Liver (tissue), 9 donors: ENCODE results near the gene ZMYND11. TPM values are rescaled to one million over a fixed set of nuclear protein-coding genes. Genes with fewer than 3 reads are reported as not detected.

Experiments
- DNase-seq: peaks from one replicate; pipeline ENCODE4 v3.0.0-alpha.2; 2017; ENCODE audit warnings: low spot score
- H3K27ac ChIP-seq, 2 donors: one replicate each; pipeline ENCODE4 v1.7.0; 2013; ENCODE audit warnings: inconsistent platforms in 2 of 2, low read length in 2 of 2, control low read depth in 1 of 2, low read depth in 1 of 2, mild to moderate bottlenecking in 1 of 2
- H3K27me3 ChIP-seq, 4 donors: one replicate each; pipeline versions ENCODE4 v1.6.1 to v1.7.0; 2013; ENCODE audit warnings: low read length in 3 of 4, inconsistent platforms in 1 of 4, mild to moderate bottlenecking in 1 of 4, moderate library complexity in 1 of 4; ENCODE audit not compliant: control insufficient read depth in 4 of 4, insufficient read depth in 4 of 4
- H3K36me3 ChIP-seq, 4 donors: one replicate each; pipeline versions ENCODE4 v1.6.1 to v1.7.0; 2013; ENCODE audit warnings: low read length in 3 of 4, mild to moderate bottlenecking in 3 of 4, low read depth in 1 of 4, moderate library complexity in 1 of 4; ENCODE audit not compliant: control insufficient read depth in 4 of 4, insufficient read depth in 3 of 4
- H3K4me1 ChIP-seq, 4 donors: one replicate each; pipeline versions ENCODE4 v1.6.1 to v1.7.0; 2013; ENCODE audit warnings: low read length in 3 of 4, mild to moderate bottlenecking in 3 of 4, moderate library complexity in 1 of 4; ENCODE audit not compliant: control insufficient read depth in 4 of 4, insufficient read depth in 4 of 4
- H3K4me3 ChIP-seq, 3 donors: one replicate each; pipeline versions ENCODE4 v1.6.1 to v1.7.0; 2013; ENCODE audit warnings: low read length in 3 of 3, control low read depth in 1 of 3, low read depth in 1 of 3, mild to moderate bottlenecking in 1 of 3
- H3K9ac ChIP-seq, 2 donors: one replicate each; pipeline ENCODE4 v1.7.0; 2013; ENCODE audit warnings: low read length in 2 of 2, mild to moderate bottlenecking in 2 of 2, moderate library complexity in 2 of 2, control low read depth in 1 of 2, low read depth in 1 of 2
- H3K9me3 ChIP-seq, 4 donors: one replicate each; pipeline versions ENCODE4 v1.6.1 to v1.7.0; 2013; ENCODE audit warnings: low read length in 3 of 4; ENCODE audit not compliant: control insufficient read depth in 4 of 4
- FOXA1 ChIP-seq: IDR thresholded peaks from 2 replicates; pipeline ENCODE4 v1.6.1; 2016; ENCODE audit warnings: antibody characterized with exemption
- FOXA2 ChIP-seq: IDR thresholded peaks from 2 replicates; pipeline ENCODE4 v1.6.1; 2016; ENCODE audit warnings: antibody characterized with exemption
- HNF4A ChIP-seq, 2 donors: conservative IDR thresholded peaks; 2 replicates each; pipeline ENCODE4 v1.6.1; 2016; ENCODE audit warnings: antibody characterized with exemption in 2 of 2, mild to moderate bottlenecking in 2 of 2
- JUND ChIP-seq, 2 donors: IDR thresholded peaks; 2 replicates each; pipeline ENCODE4 v1.6.1; 2016; ENCODE audit warnings: antibody characterized with exemption in 2 of 2
- NR2F2 ChIP-seq: IDR thresholded peaks from 2 replicates; pipeline ENCODE4 v1.6.1; 2016; ENCODE audit warnings: antibody characterized with exemption
- RAD21 ChIP-seq, 2 donors: IDR thresholded peaks; 2 replicates each; pipeline ENCODE4 v1.6.1; 2016; ENCODE audit warnings: antibody characterized with exemption in 2 of 2, mild to moderate bottlenecking in 2 of 2
- RXRA ChIP-seq, 2 donors: IDR thresholded peaks; 2 replicates each; pipeline ENCODE4 v1.6.1; 2017 to 2018; ENCODE audit warnings: antibody characterized with exemption in 2 of 2, mild to moderate bottlenecking in 1 of 2
- SP1 ChIP-seq: IDR thresholded peaks from 2 replicates; pipeline ENCODE4 v1.6.1; 2018; ENCODE audit warnings: antibody characterized with exemption, mild to moderate bottlenecking
- TAF1 ChIP-seq: conservative IDR thresholded peaks from 2 replicates; pipeline ENCODE4 v1.6.1; 2016; ENCODE audit warnings: antibody characterized with exemption, mild to moderate bottlenecking
- YY1 ChIP-seq: IDR thresholded peaks from 2 replicates; pipeline ENCODE4 v1.6.1; 2016; ENCODE audit warnings: antibody characterized with exemption, mild to moderate bottlenecking
- WGBS: extraction: QIAGEN DNeasy Blood & Tissue Kit; methylation state at CpG from one replicate; pipeline ENCODE4 v1.1.7; 2013; 5-methylcytosine and 5-hydroxymethylcytosine counted together
- polyA plus RNA-seq, 2 donors: library from polyadenylated mRNA; stranded (reverse) in 1 of 2; unstranded in 1 of 2; fragments of 200-250 nt in 1 of 2; fragments of >200 nt in 1 of 2; fragmentation: Nextera tagmentation in 1 of 2; extraction: Ambion mirVana in 1 of 2; gene quantifications; one replicate each; pipeline versions ENCODE4 v1.2.1 to v1.2.3, GENCODE V29; 2013 to 2015
- total RNA-seq, 2 donors: library from RNA; depleted of rRNA; stranded (reverse); fragments of >200 nt; gene quantifications; one replicate each; pipeline ENCODE4 v1.2.3, GENCODE V29; 2014
- TF ChIP-seq, protein P1 (sequence below): IDR thresholded peaks from 2 replicates; pipeline ENCODE4 v1.6.1; 2016; ENCODE audit warnings: antibody characterized with exemption, mild to moderate bottlenecking
- TF ChIP-seq, protein P2 (sequence below): IDR thresholded peaks from 2 replicates; pipeline ENCODE4 v1.6.1; 2016; ENCODE audit warnings: antibody characterized with exemption
- TF ChIP-seq, protein P3 (sequence below): IDR thresholded peaks from 2 replicates; pipeline ENCODE4 v1.6.1; 2016; ENCODE audit warnings: antibody characterized with exemption
- donor health status: healthy.
- donor health status: healthy.
- donor health status: healthy.
- donor health status: healthy.
- donor health status: healthy.

ZMYND11 gene
- total and polyA plus RNA-seq, 4 donors: 13.2 to 34.3 (median 16.9) TPM

DNA sequence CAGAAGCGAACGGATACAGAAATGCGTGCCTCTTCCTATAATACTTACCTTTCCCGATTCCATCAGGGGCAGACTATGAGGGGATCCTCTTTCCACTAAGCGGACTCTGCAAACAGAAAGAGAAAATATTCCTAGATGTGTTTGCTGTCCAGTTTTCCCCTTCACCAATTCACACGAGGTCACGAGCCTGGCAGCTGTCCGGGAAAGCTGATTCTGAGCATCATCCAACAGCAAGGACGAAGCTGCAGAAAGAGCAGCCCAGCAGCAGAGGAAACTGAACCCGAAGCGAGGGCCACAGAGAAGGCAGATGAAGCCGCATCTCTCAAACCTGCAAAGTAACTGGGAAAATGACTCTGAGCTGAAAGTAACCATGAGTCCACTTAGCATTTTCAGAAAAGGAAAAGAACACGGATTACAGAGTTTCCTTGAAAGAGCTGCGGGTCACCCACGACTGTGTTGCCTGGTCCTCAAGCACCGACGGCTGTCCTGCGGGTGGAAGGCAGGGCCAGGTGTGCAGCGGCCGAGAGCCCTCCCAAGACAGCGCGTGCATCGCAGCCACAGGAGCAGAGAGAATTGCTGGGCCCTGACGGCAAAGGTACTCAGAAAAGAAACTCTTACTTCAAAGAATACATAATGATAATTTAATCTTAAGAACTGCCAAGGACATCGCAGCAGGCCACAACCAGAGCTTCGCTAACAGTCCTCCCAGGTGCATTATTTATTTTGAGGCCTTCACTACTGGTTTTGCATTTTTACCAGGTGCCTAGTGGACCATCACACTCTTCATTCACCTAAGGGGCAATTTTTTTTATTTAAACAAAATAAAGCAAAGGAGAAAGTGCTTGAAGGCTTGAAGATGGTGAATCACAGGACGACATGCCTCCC is 153.3 kb downstream of the ZMYND11 start:
- Histone ChIP-seq H3K9me3 (no peaks in the 10 kb centered on the region), H3K36me3 (peaks cover 1 to 52% (median 18%) of the 10 kb centered on the region in 4 donors), H3K9ac (no peak overlapping the region), H3K27ac (no peak overlapping the region), H3K4me3 (no peak overlapping the region), H3K4me1 (no peaks in the 10 kb centered on the region), H3K27me3 (no peaks in the 10 kb centered on the region)
- 94% methylated on average over 27 of the region's 27 CpGs for WGBS
- DNase-seq: no peak
- TF ChIP-seq SP1: no peak
- TF ChIP-seq RAD21 (IDR thresholded peaks at IDR 0.05): no peak
- TF ChIP-seq RXRA (IDR thresholded peaks at IDR 0.05): no peak
- TF ChIP-seq, protein P1, sequence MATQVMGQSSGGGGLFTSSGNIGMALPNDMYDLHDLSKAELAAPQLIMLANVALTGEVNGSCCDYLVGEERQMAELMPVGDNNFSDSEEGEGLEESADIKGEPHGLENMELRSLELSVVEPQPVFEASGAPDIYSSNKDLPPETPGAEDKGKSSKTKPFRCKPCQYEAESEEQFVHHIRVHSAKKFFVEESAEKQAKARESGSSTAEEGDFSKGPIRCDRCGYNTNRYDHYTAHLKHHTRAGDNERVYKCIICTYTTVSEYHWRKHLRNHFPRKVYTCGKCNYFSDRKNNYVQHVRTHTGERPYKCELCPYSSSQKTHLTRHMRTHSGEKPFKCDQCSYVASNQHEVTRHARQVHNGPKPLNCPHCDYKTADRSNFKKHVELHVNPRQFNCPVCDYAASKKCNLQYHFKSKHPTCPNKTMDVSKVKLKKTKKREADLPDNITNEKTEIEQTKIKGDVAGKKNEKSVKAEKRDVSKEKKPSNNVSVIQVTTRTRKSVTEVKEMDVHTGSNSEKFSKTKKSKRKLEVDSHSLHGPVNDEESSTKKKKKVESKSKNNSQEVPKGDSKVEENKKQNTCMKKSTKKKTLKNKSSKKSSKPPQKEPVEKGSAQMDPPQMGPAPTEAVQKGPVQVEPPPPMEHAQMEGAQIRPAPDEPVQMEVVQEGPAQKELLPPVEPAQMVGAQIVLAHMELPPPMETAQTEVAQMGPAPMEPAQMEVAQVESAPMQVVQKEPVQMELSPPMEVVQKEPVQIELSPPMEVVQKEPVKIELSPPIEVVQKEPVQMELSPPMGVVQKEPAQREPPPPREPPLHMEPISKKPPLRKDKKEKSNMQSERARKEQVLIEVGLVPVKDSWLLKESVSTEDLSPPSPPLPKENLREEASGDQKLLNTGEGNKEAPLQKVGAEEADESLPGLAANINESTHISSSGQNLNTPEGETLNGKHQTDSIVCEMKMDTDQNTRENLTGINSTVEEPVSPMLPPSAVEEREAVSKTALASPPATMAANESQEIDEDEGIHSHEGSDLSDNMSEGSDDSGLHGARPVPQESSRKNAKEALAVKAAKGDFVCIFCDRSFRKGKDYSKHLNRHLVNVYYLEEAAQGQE: no peak
- TF ChIP-seq TAF1: no peak
- no peak for TF ChIP-seq HNF4A (conservative IDR thresholded peaks at IDR 0.05)
- no peak for TF ChIP-seq YY1
- no peak for TF ChIP-seq JUND (IDR thresholded peaks at IDR 0.05)
- TF ChIP-seq NR2F2: no peak
- TF ChIP-seq FOXA2: no peak

DNA sequence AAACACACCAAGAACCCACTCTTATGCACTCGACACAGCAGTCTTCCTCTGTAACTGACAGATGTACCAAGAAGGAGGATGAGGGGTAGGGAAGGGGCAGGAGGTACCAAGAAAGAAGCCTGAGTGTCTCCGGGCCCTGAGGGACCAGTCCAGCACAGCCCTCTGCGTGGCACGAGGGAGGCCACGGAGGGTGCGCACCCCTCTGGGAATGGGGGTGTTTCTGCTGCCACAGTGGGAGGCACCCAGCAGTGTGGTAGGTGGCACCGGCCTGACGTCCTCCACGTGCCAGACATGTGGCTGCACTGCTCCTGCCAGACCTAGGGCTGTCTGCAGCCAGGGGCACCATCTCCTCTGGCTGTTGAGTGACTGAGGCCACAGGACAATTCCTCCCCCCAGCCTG is 154.3 kb downstream of the ZMYND11 start:
- Histone ChIP-seq H3K27me3 (no peaks in the 10 kb centered on the region), H3K36me3 (peaks cover 1 to 42% (median 12%) of the 10 kb centered on the region in 4 donors), H3K27ac (no peak overlapping the region), H3K9ac (no peak overlapping the region), H3K9me3 (no peaks in the 10 kb centered on the region), H3K4me1 (no peaks in the 10 kb centered on the region), H3K4me3 (no peak overlapping the region)
- no peak for TF ChIP-seq JUND (IDR thresholded peaks at IDR 0.05)
- TF ChIP-seq, protein P2, sequence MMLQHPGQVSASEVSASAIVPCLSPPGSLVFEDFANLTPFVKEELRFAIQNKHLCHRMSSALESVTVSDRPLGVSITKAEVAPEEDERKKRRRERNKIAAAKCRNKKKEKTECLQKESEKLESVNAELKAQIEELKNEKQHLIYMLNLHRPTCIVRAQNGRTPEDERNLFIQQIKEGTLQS: no peak
- TF ChIP-seq, protein P3, sequence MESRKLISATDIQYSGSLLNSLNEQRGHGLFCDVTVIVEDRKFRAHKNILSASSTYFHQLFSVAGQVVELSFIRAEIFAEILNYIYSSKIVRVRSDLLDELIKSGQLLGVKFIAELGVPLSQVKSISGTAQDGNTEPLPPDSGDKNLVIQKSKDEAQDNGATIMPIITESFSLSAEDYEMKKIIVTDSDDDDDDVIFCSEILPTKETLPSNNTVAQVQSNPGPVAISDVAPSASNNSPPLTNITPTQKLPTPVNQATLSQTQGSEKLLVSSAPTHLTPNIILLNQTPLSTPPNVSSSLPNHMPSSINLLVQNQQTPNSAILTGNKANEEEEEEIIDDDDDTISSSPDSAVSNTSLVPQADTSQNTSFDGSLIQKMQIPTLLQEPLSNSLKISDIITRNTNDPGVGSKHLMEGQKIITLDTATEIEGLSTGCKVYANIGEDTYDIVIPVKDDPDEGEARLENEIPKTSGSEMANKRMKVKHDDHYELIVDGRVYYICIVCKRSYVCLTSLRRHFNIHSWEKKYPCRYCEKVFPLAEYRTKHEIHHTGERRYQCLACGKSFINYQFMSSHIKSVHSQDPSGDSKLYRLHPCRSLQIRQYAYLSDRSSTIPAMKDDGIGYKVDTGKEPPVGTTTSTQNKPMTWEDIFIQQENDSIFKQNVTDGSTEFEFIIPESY: no peak
- no peak for TF ChIP-seq FOXA1
- TF ChIP-seq RAD21 (IDR thresholded peaks at IDR 0.05): no peak
- WGBS: 96% methylated on average over 9 of the region's 9 CpGs
- DNase-seq: no peak
